GM21737 (cell line): ENCODE results near the gene OGFOD1.

Experiments used
- ATAC-seq: cut with Tn5 transposase; IDR thresholded peaks from one replicate; pipeline ENCODE4 v1.9.1; 2021; ENCODE audit warnings: mild to moderate bottlenecking, moderate library complexity; ENCODE audit not compliant: unreplicated experiment

OGFOD1 gene

GRCh38 chr16:56450986-56451752 lies at the start of gene OGFOD1, which contains the start of gene NUDT21:
Gene OGFOD1, plus strand, starts transcription at chr16:56451554. Its CDS starts 59 bp downstream, at chr16:56451613.
Gene NUDT21, minus strand, starts transcription at chr16:56451332. Its CDS starts 130 bp downstream, at chr16:56451202.
- peak; percentile 97 for ATAC-seq

DNA sequence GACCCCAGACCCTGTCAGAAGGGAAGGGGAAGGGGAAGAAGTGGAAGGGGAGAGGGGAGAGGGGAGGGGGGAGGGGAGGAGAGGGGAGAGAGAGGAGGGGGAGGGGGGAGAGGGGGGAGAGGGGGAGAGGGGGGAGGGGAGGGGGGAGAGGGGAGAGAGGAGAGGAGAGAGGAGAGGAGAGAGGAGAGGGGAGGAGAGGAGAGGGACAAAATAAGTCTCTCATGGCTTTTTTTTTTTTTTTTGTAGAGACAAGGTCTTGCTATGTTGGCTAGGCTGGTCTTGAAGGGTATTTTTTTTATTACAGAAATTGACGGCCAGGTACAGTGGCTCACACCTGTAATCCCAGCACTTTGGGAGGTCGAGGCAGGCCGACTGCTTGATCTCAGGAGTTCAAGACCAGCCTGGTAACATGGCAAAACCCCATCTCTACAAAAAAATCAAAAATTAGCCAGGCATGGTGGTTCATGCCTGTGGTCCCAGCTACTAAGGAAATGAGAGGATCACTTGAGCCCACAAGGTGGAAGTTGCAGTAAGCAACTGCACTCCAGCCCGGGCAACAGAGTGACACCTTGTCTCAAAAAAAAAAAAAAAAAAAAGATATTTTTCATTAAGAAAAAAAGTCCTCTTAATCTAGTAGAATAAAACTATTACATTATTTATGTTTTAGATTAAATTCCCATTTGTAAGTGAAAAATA lies 45.2 kb upstream of the OGFOD1 start:
- no peak for ATAC-seq

- ATAC-seq: no peak
Observed at GRCh38 chr16:56408379-56409098, 42.8 kb upstream of the OGFOD1 start.

DNA sequence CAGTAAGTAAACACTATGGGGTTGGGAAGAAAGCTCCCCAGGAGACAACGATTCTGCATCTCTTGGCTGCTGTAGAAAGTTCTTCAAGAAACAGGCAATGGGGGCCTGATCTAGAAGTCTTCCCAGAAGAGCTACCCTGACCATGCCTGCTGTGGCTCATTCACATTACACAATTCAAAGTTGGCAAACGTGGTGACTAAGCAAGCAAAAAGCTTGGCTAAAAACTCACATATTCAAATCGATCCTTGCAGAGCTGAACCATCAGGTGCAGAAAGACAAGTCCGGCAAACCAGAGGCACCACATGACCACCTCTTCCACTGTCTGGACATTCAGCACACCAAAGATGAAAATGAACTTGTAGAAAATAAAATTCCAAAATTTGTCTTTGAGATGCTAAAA lies 42.2 kb upstream of the OGFOD1 start:
- no peak for ATAC-seq

DNA sequence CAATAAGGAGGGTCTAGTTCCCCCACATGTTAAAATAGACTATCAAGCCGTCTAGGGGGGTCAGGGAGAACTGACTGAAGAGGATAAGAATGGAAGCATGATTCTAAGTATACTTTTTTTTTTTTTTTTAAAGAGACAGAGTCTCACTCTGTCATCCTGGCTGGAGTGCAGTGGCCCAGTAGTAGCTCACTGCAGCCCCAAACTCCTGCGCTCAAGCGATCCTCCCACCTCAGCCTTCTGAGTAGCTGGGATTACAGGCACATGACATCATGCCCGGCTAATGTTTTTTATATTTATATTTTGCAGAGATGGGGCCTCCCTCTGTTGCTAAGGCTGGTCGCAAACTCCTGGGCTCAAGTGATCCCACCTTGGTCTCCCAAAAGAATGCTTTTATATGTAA lies 40.2 kb upstream of the OGFOD1 start:
- no peak for ATAC-seq

DNA sequence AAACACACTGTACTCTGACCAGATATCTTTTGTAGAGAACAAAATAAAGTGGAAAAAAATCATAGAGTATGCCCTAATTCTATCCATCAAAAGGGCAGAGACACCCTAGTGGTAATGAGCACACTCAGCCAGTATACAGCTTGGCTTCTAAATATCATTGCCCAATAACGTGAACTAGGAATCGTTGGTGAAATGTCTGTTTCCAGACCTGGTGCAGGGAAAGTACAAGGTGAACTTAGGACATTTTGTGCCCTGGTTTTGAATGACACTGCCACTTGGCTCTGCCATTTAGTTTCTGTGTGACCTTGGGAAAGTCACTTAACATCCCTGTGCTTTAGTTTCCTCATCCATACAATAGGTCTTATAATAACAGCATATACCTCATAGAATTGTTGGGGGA lies 39.7 kb upstream of the OGFOD1 start:
- no peak for ATAC-seq

DNA sequence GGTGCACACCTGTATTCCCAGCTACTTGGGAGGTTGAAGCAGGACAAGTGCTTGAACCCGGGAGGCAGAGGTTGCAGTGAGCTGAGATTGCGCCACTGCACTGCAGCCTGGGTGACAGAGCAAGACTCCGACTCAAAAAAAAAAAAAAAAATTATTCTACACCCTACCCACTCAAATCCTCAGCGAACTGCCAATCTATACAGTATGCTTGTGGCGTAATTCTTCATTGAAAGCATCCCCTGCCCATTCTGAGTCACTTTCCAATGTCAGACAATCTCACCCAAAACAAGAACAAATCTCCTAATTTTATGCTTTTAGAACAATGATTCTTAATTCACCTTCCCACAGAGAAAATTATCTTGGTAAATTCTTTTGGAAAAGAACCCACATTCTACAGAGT lies 38.0 kb upstream of the OGFOD1 start:
- no peak for ATAC-seq

GRCh38 chr16:56414366-56414765 lies 37.0 kb upstream of the OGFOD1 start:
- ATAC-seq: no peak

DNA sequence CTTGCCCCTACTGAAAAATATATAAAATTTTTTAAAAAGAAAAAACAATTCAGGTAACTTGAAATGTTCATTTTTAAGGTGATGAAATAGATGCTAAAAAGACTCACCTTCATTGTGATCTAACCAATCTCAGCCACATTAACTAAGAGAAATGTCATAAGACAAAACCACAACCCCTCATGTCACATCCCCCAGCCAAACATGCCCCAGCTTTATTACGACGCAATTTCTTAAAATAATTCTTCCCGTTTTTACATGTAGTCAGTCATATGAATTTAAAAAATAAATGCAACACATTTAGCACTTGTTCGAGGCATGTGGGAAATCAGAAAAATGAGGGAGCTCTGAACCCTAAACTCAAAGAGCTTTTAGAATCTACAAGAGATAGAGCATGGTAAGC lies 35.5 kb upstream of the OGFOD1 start:
- ATAC-seq: no peak

GRCh38 chr16:56417138-56417537 lies 34.2 kb upstream of the OGFOD1 start:
- ATAC-seq: no peak

DNA sequence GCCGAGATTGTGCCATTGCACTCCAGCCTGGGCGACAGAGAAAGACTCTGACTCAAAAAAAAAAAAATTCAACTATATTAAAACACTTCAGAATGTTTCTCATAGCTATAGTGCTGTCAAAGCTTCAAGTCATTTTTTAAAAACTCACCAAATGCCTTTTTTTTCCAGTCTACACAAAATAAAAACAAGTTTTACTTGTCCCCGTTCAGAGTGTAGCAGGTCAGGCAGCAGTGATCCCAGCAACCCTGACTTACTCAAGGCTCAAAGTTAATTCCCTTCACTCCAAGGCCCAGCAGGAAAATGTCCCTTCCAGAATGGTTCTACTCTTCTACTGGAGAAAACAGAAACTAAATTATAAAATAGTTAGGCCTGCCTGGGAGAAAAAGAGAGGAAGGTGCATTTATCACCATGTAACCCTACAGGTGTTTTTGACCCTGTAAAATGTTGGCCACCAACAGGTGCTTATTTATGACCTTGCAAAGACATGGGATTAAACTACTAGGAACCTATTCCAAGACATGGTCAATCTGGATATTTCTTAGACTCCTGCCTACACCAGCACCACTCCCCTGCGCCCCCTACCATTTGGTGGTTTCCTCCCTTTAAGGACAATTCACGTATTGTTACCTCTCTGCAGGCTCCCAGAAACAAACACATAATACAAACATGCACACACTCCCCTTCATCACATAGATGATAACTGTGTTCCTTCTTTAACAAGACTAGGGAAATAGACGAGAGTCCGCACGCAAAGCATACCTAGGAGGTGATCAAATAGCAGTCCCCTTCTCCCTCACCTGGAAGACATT lies 31.4 kb upstream of the OGFOD1 start:
- ATAC-seq: no peak

DNA sequence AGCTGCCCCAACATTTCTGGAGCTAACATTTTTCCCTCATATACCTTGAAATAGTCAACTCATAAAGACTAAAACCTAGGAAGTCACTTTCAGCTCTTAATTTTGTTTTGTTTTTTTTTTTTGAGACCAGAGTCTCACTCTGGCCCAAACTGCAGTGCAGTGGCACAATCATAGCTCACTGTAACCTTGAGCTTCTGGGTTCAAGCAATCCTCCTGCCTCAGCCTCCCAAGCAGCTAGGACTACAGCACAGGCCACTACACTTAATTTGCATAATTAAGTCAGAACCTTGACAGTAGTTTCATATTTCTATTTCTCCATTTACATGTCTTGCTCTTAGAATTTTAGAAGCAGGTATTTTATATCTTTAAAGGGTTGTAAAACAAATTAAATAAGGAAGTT lies 30.7 kb upstream of the OGFOD1 start:
- ATAC-seq: no peak

DNA sequence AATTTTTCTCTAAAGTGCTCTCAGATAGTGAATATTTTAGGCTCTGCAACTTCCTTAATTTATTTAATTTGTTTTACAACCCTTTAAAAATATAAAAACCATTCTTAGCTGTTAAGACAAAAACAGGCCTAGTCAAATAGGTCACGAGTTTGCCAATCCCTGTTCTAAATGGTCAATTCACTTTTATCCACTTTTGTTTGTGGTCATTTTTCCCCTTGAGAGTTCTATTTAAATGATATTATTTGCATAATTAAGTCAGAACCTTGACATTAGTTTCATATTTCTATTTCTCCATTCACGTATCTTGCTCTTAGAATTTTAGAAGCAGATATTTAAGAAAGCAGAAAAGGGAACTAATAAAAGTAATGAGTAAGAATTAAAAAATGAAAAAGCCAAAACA lies 30.0 kb upstream of the OGFOD1 start:
- no peak for ATAC-seq

DNA sequence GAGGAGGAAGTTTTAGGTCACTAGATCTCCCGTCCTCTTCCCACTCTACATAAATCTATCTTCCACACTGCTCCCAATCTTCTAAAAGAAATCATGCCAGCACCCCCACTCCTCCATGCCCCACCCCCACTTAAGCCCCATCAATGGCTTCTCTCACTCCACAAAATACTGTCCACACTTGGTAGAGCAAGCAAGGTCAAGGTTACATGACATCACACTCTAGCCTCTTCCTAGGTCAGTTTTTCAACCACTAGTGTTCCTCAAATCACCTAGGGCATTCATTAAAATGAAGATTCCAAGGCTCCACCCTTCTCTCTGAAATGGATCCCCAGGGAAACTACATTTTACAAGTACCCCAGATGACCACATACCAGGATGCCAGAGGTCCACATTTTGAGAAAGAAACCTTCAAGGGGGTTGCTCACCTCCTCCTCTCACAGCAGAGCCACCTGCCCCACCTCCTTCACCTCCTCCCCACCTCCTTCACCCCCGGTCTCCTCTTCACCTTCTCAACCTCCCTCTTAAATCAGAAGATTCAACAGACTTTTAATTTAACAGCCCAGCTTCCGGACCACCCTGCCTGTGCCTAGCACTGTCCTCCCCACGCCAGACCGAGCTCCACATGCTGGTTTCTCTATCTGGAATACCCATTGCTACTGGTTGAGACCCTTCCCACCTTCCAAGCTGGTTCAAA lies 29.2 kb upstream of the OGFOD1 start:
- no peak for ATAC-seq

- ATAC-seq: no peak
Observed at GRCh38 chr16:56422896-56423441, 28.4 kb upstream of the OGFOD1 start.

- ATAC-seq: no peak
Observed at GRCh38 chr16:56423584-56424403, 27.6 kb upstream of the OGFOD1 start.

DNA sequence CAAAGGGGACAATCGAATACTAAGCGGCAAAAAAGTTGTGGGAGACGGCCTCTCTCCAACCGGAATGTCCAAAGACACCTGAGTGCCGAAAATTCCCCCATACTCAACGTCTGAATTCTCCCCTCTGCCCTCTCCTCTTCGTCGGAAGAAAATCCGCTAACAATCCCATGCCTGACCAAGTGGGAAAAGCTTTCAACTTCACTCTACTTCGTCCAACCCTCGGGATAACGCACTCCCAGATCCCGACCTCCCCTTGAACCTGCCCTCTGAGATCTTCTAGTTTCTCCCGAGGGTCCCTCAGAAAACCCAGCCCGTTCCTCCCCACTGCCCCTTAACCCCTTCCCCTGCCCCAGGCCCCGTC lies 27.0 kb upstream of the OGFOD1 start:
- no peak for ATAC-seq

DNA sequence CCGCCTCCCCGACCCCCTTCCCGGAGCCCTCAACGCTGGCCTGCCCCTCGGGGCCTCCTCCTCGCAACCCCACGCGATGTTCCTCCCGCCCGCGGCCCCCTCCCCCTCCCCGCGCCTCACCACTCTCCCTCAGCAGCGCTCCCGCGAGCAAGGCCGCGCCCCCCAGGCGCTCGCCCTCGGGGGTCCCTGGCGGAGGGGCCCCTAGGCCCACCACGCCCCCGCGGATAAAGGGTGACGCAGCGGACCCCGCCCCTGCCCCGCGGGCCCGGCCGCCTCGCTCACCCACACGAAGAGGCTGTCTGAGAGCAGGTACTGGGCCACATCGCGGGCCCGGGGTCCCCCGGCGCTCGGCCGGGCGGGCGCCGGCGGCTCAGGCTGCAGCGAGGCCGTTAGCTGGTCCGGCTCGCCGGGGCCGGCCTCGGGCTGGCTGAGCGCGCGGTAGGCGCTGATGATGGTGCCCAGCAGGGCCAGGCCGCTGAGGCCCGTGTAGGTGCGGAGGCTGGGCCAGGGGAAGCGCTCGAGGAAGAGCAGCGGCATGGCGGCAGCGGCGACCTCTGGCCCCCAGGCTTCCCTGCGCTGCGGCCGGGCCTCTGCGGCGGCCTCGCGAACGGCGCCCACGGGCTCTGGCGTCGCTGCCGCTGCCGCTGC lies 26.4 kb upstream of the OGFOD1 start:
- ATAC-seq: peak; percentile 28

GRCh38 chr16:56425439-56425832 lies 25.9 kb upstream of the OGFOD1 start, which contains the start of gene AMFR:
Gene AMFR, minus strand, starts transcription at chr16:56425545. Its CDS starts 218 bp downstream, at chr16:56425327.
- ATAC-seq: peak; percentile 86
